HG02759 (cell line): ENCODE data around the gene ACHE.
"Not testable (repeated sequence)": the region's sequence is repeated elsewhere in the genome, so short reads cannot be mapped to it uniquely, and the experiment has no call there.

ENCODE experiments used
- ATAC-seq: cut with Tn5 transposase; IDR thresholded peaks from one replicate; pipeline ENCODE4 v1.9.1; 2021; ENCODE audit warnings: mild to moderate bottlenecking, moderate library complexity; ENCODE audit not compliant: unreplicated experiment

The ACHE gene

DNA sequence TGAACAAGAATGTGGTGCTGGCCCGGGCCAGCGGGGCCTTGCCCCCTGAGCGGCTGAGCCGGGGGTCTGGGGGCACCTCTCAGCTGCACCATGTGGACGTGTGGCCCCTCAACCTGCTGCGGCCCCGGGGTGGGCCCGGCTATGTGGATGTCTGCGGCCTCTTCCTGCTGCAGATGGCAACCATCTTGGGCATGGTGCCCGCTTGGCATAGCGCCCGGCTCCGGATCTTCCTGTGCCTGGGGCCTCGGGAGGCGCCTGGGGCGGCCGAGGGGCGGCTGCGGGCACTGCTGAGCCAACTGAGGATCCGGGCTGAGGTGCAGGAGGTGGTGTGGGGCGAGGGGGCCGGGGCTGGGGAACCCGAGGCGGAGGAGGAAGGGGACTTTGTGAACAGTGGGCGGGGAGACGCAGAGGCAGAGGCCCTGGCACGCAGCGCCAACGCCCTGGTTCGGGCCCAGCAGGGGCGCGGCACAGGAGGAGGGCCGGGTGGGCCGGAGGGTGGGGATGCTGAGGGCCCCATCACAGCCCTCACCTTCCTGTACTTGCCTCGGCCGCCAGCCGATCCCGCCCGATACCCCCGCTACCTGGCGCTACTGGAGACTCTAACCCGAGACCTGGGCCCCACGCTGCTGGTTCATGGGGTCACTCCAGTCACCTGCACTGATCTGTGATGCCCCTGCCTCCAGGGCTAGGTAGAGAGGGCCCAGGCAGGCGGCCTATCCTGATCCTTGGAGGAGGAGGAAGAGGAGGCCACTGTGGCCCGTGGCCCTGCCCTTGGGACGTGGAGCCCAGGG lies 29.6 kb downstream of the ACHE start:
- ATAC-seq = no peak

DNA sequence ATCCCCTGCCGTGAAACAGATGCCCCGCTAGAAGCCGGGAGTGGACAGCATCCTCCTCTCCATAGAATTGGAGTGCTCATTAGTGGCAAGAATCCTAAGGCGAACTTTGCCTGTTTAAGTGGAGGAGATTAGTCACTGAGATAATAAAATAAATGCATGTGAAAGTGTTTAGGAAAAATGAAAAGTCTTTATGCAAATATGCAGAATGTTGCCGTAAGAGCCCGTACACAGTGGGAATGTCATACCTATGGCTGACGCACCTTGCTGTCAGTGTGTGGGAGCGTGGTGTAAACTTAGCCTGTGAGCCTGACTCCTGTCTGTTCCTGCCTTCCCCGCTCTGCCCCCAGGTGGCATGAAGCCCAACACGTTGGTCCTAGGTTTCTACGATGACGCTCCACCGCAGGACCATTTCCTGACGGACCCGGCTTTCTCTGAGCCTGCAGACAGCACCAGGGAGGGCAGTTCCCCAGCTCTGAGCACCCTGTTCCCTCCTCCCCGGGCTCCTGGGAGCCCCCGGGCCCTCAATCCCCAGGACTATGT lies 30.2 kb downstream of the ACHE start:
- ATAC-seq = no peak

DNA sequence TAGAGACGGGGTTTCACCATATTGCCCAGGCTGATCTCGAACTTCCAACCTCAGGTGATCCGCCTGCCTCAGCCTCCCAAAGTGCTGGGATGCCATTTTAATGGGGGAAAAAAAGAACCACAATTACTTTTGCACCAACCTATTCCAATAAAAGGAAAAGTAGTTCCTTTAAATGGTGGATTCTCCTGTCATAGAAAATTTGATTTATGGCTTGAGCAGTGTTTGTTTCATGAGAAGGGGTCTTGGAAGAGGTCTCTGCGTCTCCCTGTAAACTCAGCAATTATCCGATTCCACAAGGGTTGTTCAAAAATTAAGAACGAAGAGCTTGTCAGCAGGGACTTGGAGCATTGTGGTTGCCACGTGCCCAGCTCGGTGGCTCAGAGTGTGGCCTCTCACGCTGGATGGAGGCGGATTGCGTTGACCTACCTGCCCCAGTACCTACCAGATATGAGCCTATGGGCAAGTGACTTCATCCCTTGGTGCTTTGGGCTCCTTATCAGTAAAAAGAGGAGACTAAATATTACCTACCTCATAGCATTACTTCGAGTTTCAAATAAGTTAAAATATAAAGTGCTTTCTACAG lies 31.3 kb downstream of the ACHE start:
- ATAC-seq = no peak

DNA sequence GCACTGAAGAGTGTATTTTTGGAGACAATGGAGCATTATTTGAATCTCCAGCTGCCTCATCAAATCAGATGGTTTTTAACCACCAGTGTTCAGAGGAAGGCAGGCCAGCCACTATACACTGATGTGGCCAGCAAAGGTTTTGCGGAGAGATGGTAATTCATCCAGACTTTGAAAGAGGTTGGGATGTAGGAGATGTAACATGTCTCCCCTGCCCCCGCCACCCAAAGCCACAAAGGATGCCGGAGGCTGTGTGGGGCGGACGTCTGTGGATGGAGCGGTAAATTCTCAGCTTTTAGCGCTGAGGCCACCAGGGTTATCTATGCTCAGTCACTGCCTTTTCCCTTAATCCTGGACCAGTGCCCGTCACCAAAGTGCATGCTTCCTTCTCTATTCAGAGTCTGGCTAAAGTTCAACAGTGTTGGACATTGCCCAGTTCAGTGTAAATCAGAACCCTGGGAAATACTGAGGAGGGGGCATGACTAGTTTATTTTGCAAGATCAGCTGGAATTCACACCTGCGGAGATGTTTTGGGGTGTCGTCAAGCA lies 32.2 kb downstream of the ACHE start:
- ATAC-seq = no peak

DNA sequence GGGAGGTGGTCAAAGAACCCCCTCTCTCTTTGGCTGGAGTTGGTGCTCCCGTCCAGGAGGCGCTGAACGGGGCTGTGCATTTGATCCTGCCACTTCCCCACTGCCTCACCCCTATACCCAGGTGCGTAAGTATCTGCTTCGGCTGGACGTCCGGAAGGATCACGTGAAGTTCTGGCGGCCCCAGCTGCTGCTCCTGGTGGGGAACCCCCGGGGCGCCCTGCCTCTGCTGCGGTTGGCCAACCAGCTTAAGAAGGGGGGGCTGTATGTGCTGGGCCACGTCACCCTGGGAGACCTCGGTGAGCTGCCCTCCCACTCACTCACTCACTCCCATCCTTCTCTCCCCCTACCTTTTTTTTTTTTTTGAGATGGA lies 34.1 kb downstream of the ACHE start:
- no peak for ATAC-seq

DNA sequence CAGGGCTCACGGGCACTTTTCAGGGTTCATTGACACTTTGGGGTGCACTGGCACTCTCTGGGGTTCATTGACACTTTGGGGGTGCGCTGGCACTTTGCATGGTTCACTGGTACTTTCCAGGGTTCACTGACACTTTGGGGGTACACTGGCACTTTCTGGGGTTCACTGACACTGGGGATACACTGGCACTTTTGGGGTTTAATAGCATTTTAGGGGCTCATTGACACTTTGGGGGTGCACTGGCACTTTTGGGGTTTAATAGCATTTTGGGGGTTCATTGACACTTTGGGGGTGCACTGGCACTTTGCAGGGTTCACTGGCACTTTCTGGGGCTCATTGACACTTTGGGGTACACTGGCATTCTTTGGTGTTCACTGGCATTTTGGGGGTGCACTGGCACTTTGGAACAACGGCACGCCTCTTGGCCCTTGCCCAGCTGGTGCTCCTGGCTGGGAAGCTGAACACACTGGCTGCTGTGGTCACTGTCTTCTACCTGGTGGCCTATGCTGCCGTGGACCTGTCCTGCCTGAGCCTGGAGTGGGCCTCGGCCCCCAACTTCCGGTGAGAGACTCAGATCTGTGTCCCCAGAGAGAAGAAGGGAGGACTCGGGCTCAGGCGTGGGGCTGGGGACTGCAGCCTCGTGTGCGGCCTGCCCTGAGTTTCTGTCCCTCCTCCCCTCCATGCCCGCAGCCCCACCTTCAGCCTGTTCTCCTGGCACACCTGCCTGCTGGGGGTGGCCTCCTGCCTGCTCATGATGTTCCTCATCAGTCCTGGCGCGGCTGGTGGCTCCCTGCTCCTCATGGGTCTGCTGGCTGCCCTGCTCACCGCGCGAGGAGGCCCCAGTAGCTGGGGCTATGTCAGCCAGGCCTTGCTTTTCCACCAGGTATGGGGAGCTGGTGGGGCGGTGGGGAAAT lies 34.7 kb downstream of the ACHE start:
- no peak for ATAC-seq

DNA sequence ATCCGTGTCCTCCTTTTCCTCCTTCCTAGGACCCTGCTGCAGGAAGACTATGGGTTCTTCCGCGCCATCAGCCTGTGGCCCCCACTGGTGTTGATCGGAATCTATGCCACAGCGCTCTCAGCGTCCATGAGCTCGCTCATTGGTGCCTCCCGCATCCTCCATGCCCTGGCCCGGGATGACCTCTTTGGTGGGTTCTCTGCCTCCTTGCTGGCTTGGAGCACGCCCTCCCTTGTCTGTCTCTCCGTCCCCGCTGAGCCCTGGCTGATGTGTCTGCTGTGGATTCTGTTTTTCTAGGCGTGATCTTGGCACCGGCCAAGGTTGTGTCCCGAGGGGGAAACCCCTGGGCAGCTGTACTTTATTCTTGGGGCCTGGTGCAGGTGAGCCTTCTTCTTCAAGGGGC lies 35.8 kb downstream of the ACHE start:
- ATAC-seq = no peak

DNA sequence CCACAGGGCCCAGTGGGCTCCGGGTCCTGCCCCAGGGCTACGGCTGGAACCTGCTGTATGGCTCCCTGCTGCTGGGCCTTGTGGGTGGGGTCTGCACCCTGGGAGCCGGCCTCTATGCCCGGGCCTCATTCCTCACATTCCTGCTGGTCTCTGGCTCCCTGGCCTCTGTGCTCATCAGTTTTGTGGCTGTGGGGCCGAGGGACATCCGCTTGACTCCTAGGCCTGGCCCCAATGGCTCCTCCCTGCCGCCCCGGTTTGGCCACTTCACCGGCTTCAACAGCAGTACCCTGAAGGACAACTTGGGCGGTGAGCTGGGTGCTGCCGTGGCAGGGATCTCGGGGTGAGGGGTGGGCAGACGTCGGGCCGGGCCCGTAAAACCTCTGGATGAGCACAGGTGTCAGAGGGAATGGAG lies 38.8 kb downstream of the ACHE start:
- ATAC-seq = no peak

DNA sequence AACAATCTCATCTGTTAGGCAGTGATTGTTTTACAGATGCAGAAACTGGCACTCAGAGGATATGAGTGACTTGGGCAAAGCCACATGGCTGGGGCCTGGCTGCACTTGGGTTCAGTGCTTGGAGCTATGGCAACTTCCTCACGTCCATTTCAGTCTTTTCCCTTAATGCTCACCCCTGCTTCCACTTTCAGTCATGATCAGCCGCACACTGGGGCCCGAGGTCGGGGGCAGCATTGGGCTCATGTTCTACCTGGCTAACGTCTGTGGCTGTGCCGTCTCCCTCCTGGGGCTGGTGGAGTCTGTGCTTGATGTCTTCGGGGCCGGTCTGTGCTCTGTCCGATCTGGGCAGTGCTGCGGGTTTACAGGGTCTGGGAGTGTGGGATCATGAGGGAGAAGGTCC lies 40.2 kb downstream of the ACHE start:
- no peak for ATAC-seq

DNA sequence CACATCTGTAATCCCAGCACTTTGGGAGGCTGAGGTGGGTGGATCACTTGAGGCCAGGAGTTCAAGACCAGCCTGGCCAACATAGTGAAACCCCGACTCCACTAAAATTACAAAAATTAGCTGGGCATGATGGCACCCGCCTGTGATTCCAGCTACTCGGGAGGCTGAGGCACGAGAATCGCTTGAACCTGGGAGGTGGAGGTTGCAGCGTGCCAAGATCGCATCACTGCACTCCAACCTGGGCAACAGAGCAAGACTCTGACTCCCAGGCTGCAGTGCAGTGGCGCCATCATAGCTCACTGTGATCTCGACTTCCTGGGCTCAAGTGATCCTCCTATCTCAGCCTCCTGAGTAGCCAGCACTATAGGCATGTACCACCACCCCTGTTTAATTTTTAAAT lies 40.8 kb downstream of the ACHE start:
- not testable (repeated sequence) for ATAC-seq

DNA sequence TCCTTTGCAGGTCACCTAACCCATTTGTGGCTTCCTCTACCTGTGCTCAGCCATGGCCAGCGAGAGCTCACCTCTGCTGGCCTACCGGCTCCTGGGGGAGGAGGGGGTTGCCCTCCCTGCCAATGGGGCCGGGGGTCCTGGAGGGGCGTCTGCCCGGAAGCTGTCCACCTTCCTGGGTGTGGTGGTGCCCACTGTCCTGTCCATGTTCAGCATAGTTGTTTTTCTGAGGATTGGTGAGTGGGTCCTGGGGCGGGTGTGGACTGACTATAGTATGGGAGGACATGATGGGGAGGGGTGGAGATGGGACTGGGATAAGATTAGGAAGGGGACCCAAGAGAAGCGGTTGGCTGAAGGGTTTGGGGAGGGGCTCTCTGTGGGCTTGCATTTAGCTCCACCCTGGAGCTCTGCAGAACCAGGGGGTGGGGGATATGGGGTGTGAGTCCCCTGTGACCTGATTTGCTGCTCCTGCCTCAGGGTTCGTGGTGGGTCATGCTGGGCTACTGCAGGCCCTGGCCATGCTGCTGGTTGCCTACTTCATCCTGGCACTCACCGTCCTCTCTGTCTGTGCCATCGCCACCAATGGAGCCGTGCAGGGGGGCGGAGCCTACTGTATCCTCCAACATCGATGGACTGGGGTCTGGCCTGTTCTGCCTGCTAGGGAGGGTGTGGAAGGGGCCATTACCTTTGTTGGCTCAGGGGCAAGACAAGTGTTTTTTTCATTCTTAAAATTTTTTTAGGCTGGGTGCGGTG lies 41.4 kb downstream of the ACHE start:
- no peak for ATAC-seq

DNA sequence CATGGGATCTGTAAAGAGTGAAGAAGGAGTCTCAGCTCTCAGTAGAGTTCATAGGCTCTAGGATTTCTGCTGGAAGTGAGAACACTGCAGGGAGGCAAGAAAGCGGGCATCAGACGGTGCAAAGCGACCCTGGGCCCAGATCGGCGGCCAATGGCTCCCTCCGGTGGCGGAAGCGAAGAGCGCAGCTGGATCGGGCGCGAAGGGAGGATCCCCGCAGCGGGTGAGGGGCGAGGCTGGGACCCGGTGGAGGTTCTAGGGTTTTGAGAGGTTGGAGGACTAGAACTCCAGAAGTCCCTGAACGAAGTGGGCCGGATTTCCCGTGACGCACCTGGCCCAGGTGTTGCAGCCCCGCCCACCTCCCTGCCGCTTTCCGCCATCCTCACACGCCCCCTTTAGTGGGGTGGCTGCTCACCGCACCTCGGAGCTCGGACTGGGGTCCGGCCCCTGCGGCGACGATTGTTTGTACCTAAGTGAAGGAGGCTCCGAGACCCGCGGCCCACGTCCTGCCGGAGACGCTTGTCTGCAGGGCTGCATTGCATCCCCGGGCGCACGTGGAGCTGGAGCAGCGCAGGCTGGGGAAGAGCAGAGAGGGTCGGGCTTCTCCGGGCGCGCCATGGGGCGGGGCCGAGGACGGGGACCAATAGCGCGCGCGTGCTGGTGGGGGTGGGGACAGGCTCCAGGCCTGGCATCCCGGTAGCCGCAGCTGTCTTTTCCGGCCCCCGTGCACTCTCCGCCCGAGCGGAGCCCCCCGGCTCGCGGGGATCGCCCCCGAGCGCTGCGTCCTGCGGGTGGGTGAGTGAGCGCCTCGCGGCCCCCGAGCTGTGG lies 43.4 kb downstream of the ACHE start, which contains the start of gene SLC12A9:
SLC12A9 (plus strand) TSS at position 666 of the 825 bp plus-strand sequence. CDS start 1,485 bp downstream, outside the sequence.
- ATAC-seq = peak; percentile 96

DNA sequence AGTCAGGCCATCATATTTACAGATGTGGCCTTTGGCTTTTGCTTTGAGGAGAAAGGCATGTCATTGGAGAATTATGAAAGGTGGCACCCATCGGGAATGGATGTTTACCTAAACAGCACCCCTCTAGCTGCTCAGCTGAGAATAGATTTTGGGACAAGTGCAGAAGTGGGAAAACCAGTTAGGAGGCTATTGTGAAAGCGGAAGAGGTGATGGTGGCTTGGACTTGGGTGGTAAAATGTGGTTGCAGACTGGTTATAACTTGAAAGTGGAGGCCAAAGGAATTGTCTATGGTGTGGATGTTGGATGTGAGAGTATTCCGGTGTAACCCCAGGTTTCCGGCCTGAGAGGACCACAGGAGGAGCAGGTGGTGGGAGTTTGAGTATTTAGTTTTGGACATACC lies 48.3 kb downstream of the ACHE start:
- ATAC-seq = no peak

DNA sequence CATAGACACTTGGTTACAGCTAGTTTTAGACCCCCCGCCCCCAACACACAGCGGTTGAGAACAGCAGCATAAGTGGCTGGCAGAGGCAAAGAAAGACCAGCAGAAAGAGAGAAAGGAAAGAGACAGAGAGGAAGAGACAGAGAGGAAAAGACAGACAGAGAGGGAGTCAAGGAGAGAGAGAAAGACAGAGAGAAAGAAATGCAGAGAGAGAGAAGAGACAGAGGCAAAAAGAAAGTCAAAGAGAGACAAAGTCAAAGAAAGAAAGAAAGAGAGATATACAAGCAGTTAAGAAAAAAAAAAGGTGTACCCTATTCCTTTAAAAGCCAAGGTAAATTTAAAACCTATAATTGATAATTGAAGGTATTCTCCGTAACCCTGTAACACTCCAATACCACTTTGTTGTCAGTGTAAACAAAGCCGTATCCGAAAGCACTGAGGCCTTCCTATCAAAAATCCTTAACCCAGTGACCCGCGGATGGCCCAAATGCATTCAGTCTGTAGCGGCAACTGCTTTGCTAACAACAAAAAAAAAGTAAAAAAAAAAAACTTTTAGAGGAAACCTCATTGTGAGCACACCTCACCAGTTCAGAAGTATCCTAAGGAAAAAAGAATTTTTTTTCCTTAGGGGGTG lies 55.1 kb downstream of the ACHE start:
- ATAC-seq = no peak
